Cortex of kidney (tissue), 1 donor: Measurements from ENCODE around the gene LRCH4.

Source experiments
- DNase-seq: peaks from one replicate; lab custom pipeline; 2025; lab: John Stamatoyannopoulos, UW

The LRCH4 gene

DNA sequence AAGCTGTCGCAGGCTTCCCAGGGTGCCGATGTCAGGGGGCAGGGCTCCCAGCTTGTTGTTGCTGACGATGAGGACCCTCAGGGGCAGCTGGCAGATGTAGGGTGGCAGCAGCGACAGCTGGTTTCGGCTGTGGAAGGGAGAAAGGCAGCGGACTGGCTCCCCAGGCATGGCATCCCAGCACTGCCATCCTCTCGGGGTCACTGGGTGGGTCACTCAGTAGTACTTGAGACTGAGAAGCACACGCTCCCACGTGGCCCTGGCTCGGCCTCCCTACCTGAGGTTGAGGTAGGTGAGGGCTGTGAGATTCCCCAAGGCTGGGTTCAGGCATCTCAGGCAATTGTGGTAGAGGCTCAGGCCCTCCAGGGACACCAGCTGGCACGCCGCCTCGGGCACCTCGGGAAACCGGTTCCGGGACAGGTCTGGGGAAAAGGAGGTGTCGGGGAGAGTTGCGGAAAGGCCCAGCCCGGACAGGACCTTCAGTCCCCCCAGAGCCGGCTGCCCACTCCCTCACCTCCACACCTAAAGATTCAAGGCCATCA is 3.8 kb downstream of the LRCH4 start:
- DNase-seq, result no peak

DNA sequence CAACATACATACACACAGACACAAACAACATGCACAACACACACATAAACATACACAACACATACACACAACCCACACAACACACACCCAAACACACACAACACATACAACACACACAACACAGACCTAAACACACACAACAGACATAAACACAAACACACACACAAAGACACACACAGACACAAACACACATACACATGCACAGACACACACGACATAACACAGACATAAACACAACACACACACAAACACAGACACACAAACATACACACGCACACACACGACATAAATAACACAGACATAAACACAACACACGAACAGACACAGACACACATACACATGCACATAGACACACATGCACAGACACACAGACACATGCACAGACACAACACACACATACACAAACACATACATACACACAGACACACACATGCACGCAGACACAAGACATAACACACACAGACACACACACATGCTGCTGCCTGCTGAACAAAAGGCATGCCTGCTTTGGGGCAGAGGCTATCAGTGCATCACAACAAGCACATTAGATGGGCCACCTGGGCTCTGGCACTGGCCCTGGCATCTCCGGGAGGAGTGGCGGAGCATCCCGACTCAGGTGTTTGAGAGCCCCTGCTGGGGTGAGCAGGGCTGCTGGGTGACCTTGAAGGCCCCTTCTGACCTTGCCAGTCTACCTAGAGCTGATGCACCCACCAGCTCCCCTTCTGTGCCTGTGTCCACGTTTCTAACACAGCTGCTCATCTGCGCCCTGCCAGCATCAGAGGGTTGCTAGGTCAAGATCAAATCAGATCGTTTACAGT is 5.3 kb downstream of the LRCH4 start:
- DNase-seq, result no peak

GRCh38 chr7:100578246-100579183 is 7.4 kb downstream of the LRCH4 start:
- DNase-seq, result no peak

- no peak for DNase-seq
Measured at GRCh38 chr7:100577507-100577906, 8.4 kb downstream of the LRCH4 start.

- no peak for DNase-seq
Measured at GRCh38 chr7:100577103-100577502, 8.8 kb downstream of the LRCH4 start.

- no peak for DNase-seq
Measured at GRCh38 chr7:100576384-100576993, 9.4 kb downstream of the LRCH4 start.

- DNase-seq, result no peak
Measured at GRCh38 chr7:100575746-100576383, 10.1 kb downstream of the LRCH4 start.

GRCh38 chr7:100575206-100575631 is 10.7 kb downstream of the LRCH4 start:
- no peak for DNase-seq

GRCh38 chr7:100574362-100575205 is 11.3 kb downstream of the LRCH4 start:
- no peak for DNase-seq

DNA sequence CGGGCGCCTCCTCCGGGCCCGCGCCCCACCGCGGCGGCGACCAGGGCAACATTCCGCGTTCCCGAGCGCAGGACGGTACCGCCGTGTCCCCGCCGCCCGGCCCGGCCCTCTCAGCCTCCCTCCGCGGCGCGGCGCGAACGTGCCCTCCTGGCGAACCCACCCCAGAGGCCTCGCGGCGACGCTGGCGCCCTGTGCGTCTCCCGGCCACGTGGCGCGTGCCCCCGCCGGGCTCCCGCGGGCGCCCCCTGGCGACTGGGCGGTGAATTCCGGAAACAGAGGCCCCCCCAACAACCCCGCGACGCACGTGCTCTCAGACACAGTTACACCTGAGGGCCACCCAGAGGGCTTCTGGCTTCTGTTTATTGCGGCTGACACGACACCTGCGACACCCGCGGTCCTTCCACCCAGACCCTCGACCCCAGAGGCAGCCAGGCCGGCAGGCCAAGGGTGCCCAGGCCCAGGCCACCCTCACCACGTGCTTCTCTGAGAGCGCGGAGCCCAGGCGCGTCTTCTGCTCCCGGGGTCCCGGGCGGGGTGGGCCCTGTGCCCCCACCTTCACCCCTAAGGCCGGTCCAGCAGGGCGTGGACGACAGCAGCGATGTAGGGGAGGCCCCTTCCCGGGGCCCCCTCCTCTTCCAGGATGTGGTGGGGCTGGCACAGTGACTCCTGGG is 12.1 kb downstream of the LRCH4 start, which contains the start of gene SAP25:
TSS of gene SAP25 (minus strand) at position 210 of the 671 bp plus-strand sequence. CDS start at position 52, 158 bp downstream.
- no peak for DNase-seq

- no peak for DNase-seq
Measured at GRCh38 chr7:100572949-100573675, 12.8 kb downstream of the LRCH4 start.

GRCh38 chr7:100572281-100572948 is 13.5 kb downstream of the LRCH4 start:
- no peak for DNase-seq

DNA sequence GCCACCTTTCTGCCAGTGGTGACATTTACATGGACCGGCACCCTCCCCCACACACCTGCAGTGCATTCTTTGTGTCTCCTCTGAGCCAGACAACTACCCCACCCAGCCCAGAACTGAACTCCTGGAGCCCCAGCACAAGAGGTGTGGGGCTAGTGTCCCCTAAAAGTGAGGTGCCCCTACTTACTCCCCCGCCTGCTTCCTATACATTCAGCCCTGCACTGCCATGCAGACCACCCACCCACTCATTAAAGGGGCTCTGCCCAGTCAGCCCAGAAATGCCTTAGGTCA is 14.2 kb downstream of the LRCH4 start:
- DNase-seq, result no peak

- no peak for DNase-seq
Measured at GRCh38 chr7:100570954-100571828, 14.7 kb downstream of the LRCH4 start.

DNA sequence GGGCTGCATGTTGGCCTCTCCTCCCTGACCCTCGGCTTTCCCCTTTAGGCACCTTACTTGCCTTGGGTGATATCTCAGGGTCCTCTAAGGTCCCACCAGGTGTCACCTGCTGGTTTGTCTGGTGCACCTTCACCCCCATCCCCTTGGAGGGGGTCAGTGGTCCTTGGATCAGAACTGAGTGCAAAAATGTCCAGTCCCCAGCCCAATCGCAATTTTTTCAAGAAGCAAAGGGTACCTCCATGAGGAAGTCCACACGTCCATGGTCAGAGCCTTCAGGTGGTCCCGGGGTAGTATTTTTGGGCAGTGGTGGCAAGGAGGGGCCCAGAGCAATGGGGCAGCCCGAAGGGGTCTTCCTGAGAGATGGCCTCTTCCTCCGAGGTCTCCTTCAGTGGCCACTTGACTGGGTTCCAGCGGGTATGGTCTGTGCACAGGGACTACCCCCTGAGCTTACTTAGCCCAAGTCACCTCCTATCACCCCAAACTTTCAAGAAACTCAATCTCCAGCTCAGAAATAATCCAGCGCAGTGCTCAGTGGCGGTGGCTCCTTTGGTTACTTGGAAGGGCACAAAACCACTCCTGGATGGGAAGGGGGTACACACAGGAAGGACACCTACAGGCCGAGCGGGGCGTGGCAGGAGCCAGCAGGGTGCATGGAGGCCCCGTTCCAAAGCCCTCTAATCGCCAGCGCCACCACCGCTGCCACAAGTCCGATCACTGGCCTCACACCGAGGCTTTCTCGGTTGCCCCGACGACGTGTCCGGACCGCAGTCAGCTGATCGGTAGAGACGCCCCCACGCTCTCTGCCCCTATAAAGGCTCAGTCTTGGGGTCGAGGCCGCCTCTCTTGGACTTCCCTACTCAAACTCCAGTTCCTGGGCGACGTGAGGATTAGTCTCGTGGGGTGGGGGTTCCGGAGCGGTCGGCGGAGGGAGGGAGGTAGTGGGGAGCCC is 16.8 kb downstream of the LRCH4 start:
- DNase-seq, result no peak

DNA sequence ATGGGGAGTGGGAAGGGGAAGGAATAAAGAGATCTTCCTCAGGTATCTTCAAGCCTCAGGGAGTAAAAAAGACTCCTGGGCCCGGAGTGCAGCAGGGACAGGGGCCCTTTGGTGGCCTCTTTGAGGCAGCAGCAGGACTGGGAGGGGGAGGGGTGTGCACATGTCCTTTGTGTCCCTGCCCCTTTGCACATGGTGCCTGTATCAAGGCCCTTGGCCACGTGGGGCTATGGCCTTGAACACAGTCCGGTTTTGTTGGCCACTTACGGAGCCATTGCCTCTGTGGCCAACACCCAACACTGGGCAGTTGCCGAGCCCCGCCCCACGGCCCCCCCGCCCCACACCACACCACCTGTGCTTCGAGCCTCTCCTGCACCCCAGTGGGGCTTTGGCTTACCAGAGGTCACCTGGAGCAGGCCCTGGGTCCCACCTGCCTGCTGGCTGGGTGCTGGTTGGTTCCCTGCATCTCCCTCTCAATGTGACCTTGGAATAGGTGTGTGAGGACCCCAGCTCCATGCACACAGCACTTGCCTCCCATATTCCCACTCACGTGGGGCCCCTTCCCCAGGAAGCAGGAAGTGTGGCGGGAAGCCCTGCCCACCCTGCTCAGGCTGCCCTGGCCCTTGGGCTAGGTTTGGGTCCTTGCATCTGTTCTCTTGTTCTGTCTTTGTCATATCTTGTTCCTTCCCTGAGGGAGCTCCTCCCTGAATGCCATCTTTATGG is 17.6 kb downstream of the LRCH4 start:
- DNase-seq, result no peak
